NCI-H1417 treated with DMSO at 0.1 percent for 48 hours (cell line): Measurements from ENCODE around the gene RIN1.
A peak's percentile ranks its signal among the peaks of the same experiment; 100 is the strongest.
"Not testable (repeated sequence)": the region's sequence is repeated elsewhere in the genome, so short reads cannot be mapped to it uniquely, and the experiment has no call there.

Experiments used
- DNase-seq: peaks from one replicate; lab custom pipeline; 2025; lab: John Stamatoyannopoulos, UW

RIN1 gene

DNA sequence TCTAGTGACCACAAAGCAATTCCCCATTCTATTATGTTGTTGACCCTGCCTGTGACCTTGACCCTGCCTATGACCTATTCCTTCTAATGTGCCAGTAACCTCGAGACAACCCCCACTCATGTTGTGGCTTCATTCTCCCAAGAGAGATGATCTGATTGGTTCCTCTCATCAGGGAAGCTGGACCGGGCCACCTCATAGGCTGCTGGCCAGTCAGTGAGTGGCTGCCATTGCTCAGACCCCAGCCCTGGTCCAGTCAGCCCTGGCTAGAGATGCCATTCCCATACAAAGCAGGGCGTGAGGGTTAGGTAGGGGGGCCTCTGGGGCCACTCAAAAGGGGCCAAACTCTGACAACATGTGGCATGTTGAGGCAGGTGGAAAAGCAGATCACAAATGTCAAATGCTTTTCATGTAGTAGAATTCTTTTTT lies 23.4 kb upstream of the RIN1 start:
- no peak for DNase-seq

DNA sequence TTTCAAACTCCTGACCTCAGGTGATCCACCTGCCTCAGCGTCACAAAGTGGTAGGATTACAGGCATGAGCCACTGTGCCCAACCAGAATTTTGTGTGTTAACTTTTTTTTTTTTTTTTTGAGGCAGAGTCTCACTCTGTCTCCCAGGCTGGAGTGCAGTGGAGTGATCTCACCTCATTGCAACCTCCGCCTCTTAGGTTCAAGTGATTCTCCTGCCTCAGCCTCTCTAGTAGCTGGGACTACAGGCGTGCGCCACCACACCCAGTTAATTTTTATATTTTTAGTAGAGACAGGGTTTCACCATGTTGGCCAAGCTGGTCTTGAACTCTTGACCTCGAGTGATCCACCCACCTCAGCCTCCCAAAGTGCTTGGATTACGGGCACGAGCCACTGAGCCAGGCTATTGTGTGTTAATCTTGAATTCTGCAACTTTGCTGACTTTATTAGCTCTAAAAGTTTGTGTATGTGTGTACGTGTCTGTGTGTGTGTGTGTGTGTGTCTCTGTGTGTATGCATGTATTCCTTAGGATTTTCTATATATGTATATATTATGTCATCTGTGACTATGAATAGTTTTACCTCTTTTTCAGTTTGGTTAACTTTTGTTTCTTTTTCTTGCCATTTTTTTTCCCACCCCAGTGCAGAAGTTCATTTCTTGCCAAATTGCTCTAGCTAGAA lies 14.5 kb upstream of the RIN1 start:
- not testable (repeated sequence) for DNase-seq

DNA sequence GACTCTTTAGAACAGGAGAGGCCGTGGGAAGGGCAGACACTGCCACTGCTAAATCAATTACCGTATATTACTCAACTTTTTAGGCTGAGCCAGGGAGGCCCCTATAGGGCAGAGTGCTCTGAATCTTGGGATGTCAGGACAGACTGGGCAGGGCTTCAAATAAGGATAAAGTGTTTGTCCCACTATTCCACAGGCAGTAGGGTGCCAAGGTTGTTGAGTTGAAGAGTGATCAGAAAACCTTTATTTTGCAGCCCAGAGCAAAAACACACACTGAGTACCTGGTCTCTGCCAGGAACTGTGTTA lies 12.8 kb upstream of the RIN1 start:
- no peak for DNase-seq

- peak; percentile 75 for DNase-seq
Observed at GRCh38 chr11:66347425-66348276, 11.4 kb upstream of the RIN1 start, which contains the start of gene B4GAT1. Gene B4GAT1 (minus strand): TSS chr11:66347629. CDS start chr11:66347545, 84 bp downstream.

DNA sequence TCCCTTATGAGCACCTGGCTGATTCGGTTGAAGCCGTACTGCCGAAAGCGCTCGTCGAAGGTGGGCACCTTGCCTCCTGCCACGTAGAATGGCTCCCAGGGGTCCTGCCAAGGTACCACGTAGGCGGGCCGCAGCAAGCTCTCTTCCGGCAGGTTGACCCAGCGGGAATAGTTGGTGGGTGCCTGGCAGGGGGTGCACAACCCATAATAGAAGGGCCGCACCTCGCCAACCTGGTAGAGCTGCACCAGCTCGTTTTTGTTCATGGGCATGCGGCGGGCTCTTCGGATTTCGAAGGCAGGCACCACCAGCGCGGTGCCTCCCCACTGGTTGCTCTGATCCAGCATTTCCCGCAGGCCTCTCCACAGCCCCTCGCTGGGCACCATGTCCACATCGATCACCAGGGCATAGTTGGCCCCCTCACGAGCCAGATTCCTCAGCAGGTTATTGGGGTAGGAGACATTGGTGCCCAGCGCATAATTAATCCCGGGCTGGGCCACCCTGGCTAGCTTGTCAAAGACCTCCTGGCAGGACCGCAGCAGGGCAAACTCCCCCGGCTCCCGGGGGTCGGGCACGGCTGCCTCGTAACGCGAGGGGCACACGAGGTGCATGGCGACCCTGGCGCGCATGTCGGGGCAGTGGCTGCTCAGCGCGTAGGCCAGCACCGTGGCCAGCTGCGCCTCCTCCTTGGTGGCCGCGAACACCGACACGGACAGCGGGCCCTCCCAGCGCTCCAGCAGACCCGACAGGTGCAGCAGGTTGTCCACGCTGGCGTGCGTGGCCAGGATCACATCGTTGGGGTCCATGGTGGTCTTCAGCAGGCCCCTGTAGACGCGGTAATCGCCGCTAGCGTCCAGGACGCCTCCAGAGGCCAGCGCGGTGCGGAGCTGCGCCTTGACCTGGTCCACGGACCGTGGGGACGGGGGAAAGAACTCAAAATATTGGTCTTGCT lies 10.5 kb upstream of the RIN1 start:
- no peak for DNase-seq

DNA sequence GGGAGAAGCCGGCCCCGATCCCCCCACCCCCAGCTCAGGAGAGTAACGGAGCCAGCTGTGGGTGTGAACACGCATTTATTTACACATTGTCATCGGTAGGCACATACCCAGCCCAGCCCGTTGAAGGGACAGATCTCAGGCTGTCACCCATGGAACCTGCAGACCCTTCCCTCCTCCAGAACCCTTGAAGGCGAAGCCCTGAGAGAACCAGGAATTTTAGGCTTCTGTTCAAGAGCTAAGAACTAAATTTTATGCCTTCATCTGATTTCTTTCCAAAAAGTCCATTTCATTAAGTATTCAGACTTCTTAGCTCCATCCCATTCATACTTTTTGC lies 9.0 kb upstream of the RIN1 start:
- no peak for DNase-seq

GRCh38 chr11:66344550-66345315 lies 8.5 kb upstream of the RIN1 start, which contains the start of gene BRMS1:
Gene BRMS1 (minus strand): TSS chr11:66345104. CDS start chr11:66342234, 2,870 bp downstream.
- peak; percentile 82 for DNase-seq

- DNase-seq = no peak
Observed at GRCh38 chr11:66343176-66343575, 6.9 kb upstream of the RIN1 start.

DNA sequence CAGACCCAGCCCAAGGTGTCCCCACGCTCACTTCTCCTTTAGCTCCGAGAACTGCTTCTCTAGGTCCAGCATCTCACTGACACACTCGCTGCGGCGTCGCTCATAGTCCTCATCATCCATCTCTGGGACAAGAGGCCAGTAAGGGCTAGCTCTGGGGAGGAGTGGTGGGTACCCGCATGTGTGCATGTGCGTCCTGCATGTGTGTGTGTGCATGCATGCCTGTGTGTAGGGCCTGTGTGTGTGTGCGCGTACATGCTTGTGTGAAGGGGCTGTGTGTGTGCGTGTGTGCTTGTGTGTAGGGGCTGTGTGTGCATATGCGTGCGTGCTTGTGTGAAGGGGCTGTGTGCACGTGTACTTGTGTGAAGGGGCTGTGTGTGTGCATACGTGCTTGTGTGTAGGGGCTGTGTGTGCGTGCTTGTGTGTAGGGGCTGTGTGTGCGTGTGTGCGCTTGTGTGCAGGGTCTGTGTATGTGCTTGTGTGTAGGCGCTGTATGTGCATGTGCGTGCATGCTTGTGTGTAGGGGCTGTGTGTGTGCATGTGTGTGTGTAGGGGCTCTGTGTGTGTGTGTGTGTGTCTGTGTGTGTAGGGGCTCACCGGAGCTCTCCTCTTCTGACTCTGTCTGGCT lies 5.4 kb upstream of the RIN1 start:
- no peak for DNase-seq

- no peak for DNase-seq
Observed at GRCh38 chr11:66340596-66341501, 4.6 kb upstream of the RIN1 start.

DNA sequence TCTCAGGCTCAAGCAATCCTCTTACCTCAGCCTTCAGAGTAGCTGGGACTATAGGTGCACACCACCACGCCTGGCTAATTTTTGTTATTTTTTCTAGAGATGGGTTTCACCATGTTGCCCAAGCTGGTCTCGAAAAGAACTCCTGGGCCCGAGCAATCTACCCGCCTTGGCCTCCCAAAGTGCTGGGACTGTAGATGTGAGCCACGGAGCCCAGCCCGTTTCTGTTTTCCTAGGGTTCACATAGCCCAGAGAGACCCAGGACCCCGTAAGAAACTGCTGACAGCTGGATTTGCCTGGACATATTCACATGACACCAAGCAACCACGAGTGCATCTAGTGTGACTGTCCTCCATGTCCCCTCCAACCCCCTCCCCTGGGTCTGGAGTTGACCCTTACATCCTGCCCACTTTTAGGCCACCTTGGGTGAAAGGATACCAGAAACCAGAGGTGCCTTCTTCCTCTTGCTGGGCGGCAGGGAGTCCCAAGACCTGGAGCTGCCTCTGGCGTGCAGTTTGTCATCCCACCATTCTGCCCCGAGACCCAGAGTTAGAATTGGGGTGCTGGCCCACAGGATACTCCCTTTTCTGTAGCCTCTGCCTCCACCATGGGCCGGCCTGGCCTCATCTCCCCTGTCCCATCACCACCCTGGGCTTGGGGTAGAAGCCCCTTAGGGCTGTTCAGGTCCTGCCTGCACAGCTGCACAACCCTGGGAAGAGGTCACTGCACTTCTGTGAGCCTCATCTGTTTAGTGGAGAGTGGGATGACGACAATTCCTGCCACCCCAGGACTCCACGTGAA lies 3.7 kb upstream of the RIN1 start:
- DNase-seq = no peak

- DNase-seq = no peak
Observed at GRCh38 chr11:66339162-66339675, 3.0 kb upstream of the RIN1 start.

GRCh38 chr11:66338276-66339161 lies 2.3 kb upstream of the RIN1 start:
- DNase-seq = no peak

- no peak for DNase-seq
Observed at GRCh38 chr11:66337103-66337899, 1.1 kb upstream of the RIN1 start.

- DNase-seq = no peak
Observed at GRCh38 chr11:66335531-66336233, 552 bp downstream of the RIN1 start.

DNA sequence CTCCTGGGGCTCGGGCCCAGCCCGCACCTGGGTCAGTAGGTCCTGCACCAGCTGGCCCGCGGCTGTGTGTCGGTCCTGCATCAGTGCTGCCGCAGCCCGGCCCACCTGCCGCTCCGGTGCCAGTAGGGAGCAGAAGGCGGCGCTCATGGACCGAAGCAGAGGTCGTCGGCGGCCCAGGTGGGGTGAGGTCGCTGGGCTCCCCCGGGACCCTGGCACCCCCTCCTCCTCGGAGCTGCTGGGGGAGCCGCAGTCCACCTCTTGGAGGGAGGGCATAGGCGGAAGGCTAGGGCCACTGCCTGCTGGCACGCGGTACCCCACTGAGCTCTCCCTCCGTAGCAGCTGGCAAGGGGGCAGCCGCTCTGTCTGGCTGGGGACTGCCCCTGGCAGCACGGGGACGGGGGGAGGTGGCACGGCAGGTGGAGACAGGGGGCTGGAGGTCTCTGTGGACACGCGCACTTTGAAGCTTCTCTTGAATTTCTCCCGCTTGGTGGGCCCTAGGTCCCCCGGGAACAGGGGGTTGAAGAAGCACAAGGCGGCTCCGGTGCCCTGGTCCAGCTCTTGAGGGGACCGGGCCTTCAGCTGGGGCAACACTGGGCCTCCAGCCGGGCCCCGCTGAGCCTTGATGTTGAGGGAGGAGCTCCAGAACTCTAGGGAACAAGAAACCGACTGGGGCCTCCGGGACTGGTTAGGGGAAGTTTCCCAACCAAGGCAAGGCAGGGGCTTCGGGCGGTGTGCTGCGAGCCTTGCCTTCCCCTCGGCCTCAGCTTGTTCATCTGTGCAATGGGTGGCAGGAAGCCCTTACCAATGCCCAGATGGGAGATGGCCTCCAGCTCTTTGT lies 1.4 kb downstream of the RIN1 start:
- no peak for DNase-seq
